Measurements from ENCODE around the gene NLRC5.
"Not testable (repeated sequence)": the region's sequence is repeated elsewhere in the genome, so short reads cannot be mapped to it uniquely, and the experiment has no call there.

Gene NLRC5

GRCh38 chr16:57106767-57107166 lies 117.4 kb downstream of the NLRC5 start:
- no peak for DNase-seq

GRCh38 chr16:57107321-57107922 lies 118.1 kb downstream of the NLRC5 start:
- DNase-seq = no peak

GRCh38 chr16:57108432-57108831 lies 119.1 kb downstream of the NLRC5 start:
- DNase-seq = no peak

GRCh38 chr16:57109259-57110105 lies 120.1 kb downstream of the NLRC5 start:
- DNase-seq = not testable (repeated sequence)

- no peak for DNase-seq
Measured at GRCh38 chr16:57110937-57111336, 121.6 kb downstream of the NLRC5 start.

- DNase-seq = no peak
Measured at GRCh38 chr16:57111420-57111819, 122.1 kb downstream of the NLRC5 start.

- DNase-seq = no peak
Measured at GRCh38 chr16:57112403-57113041, 123.2 kb downstream of the NLRC5 start.

GRCh38 chr16:57113042-57113453 lies 123.7 kb downstream of the NLRC5 start:
- no peak for DNase-seq

GRCh38 chr16:57113664-57114063 lies 124.3 kb downstream of the NLRC5 start:
- DNase-seq = no peak

- no peak for DNase-seq
Measured at GRCh38 chr16:57115168-57115513, 125.8 kb downstream of the NLRC5 start.

- DNase-seq = no peak
Measured at GRCh38 chr16:57115514-57116182, 126.3 kb downstream of the NLRC5 start.

- no peak for DNase-seq
Measured at GRCh38 chr16:57118461-57119084, 129.2 kb downstream of the NLRC5 start.

- no peak for DNase-seq
Measured at GRCh38 chr16:57123216-57123973, 134.0 kb downstream of the NLRC5 start.

GRCh38 chr16:57123974-57124674 lies 134.8 kb downstream of the NLRC5 start:
- no peak for DNase-seq

- DNase-seq = no peak
Measured at GRCh38 chr16:57125376-57125775, 136.0 kb downstream of the NLRC5 start.

- no peak for DNase-seq
Measured at GRCh38 chr16:57125969-57126368, 136.6 kb downstream of the NLRC5 start.

- DNase-seq = no peak
Measured at GRCh38 chr16:57126411-57126810, 137.1 kb downstream of the NLRC5 start.

GRCh38 chr16:57127037-57127763 lies 137.8 kb downstream of the NLRC5 start:
- DNase-seq = no peak

GRCh38 chr16:57127836-57128235 lies 138.5 kb downstream of the NLRC5 start:
- no peak for DNase-seq

GRCh38 chr16:57128771-57129389 lies 139.5 kb downstream of the NLRC5 start:
- DNase-seq = no peak

All from NCI-H2171 (cell line).